NCI-H748 (cell line): ENCODE measurements around the gene WRAP73.
"Not testable (repeated sequence)": the region's sequence is repeated elsewhere in the genome, so short reads cannot be mapped to it uniquely, and the experiment has no call there.

Experiments used
- DNase-seq: peaks from one replicate; lab custom pipeline; 2025; ENCODE audit not compliant: unreplicated experiment; lab: John Stamatoyannopoulos, UW

Gene WRAP73

GRCh38 chr1:3599286-3599811, 50.6 kb downstream of the WRAP73 start:
- no peak for DNase-seq

- no peak for DNase-seq
These were observed 51.2 kb downstream of the WRAP73 start for GRCh38 chr1:3598522-3599285.

GRCh38 chr1:3598051-3598491, 51.8 kb downstream of the WRAP73 start:
- no peak for DNase-seq

GRCh38 chr1:3597599-3597964, 52.3 kb downstream of the WRAP73 start:
- no peak for DNase-seq

GRCh38 chr1:3596663-3597598, 53.0 kb downstream of the WRAP73 start:
- DNase-seq = no peak

- DNase-seq = no peak
These were observed 54.0 kb downstream of the WRAP73 start for GRCh38 chr1:3595949-3596348.

- no peak for DNase-seq
These were observed 55.1 kb downstream of the WRAP73 start for GRCh38 chr1:3594706-3595377.

- DNase-seq = no peak
These were observed 56.2 kb downstream of the WRAP73 start for GRCh38 chr1:3593745-3594144.

- DNase-seq = no peak
These were observed 56.6 kb downstream of the WRAP73 start for GRCh38 chr1:3593334-3593733.

- DNase-seq = no peak
These were observed 58.7 kb downstream of the WRAP73 start for GRCh38 chr1:3590951-3591865.

GRCh38 chr1:3590139-3590763, 59.7 kb downstream of the WRAP73 start:
- DNase-seq = no peak

- DNase-seq = no peak
These were observed 61.5 kb downstream of the WRAP73 start for GRCh38 chr1:3588395-3588794.

GRCh38 chr1:3586986-3587759, 62.7 kb downstream of the WRAP73 start:
- peak; percentile 32 for DNase-seq

GRCh38 chr1:3585940-3586568, 63.8 kb downstream of the WRAP73 start:
- DNase-seq = no peak

- DNase-seq = not testable (repeated sequence)
These were observed 64.5 kb downstream of the WRAP73 start for GRCh38 chr1:3585353-3585868.

GRCh38 chr1:3584915-3585314, 65.0 kb downstream of the WRAP73 start:
- DNase-seq = no peak

GRCh38 chr1:3583751-3584150, 66.2 kb downstream of the WRAP73 start:
- DNase-seq = not testable (repeated sequence)

GRCh38 chr1:3581296-3582036, 68.4 kb downstream of the WRAP73 start:
- DNase-seq = no peak
